Neuronal stem cell (in vitro differentiated cells): ENCODE measurements around the gene CCDC9.

Experiments used
- DNase-seq: peaks from one replicate; pipeline ENCODE4 v3.0.0-alpha.2; 2013; ENCODE audit warnings: low spot score
- H2AFZ ChIP-seq: one replicate; pipeline ENCODE4 v1.6.1; 2013; ENCODE audit warnings: mild to moderate bottlenecking, low read length, inconsistent platforms
- H2AK5ac ChIP-seq: 2 replicates; pipeline ENCODE4 v1.6.1; 2013; ENCODE audit warnings: low read depth, mild to moderate bottlenecking, inconsistent platforms, low read length, moderate library complexity, mixed read lengths
- H2BK120ac ChIP-seq: 2 replicates; pipeline ENCODE4 v1.6.1; 2013; ENCODE audit warnings: low read depth, mild to moderate bottlenecking, inconsistent platforms, low read length, moderate library complexity, mixed read lengths
- H2BK12ac ChIP-seq: one replicate; pipeline ENCODE4 v1.6.1; 2013; ENCODE audit warnings: low read length, inconsistent platforms
- H2BK15ac ChIP-seq: 2 replicates; pipeline ENCODE4 v1.6.1; 2013; ENCODE audit warnings: mild to moderate bottlenecking, low read length, inconsistent platforms, mixed read lengths
- H2BK5ac ChIP-seq: one replicate; pipeline ENCODE4 v1.6.1; 2013; ENCODE audit warnings: inconsistent platforms, mild to moderate bottlenecking, low read length, moderate library complexity
- H3K14ac ChIP-seq: one replicate; pipeline ENCODE4 v1.6.1; 2013; ENCODE audit warnings: low read length, inconsistent platforms
- H3K18ac ChIP-seq: 2 replicates; pipeline ENCODE4 v1.6.1; 2013; ENCODE audit warnings: low read length, inconsistent platforms
- H3K23ac ChIP-seq: 2 replicates; pipeline ENCODE4 v1.6.1; 2013; ENCODE audit warnings: low read depth, mild to moderate bottlenecking, mixed read lengths, low read length, inconsistent platforms; ENCODE audit not compliant: poor library complexity
- H3K27ac ChIP-seq: replicated peaks from 3 replicates; pipeline ENCODE4 v1.5.1; 2013; ENCODE audit warnings: low read length, inconsistent platforms
- H3K27me3 ChIP-seq, 3 experiments: 2 replicates each; pipeline ENCODE4 v1.6.1; 2013; ENCODE audit warnings: low read length in 3 of 3, mild to moderate bottlenecking in 2 of 3, inconsistent platforms in 1 of 3, low read depth in 1 of 3, mixed read lengths in 1 of 3, moderate library complexity in 1 of 3; ENCODE audit not compliant: control insufficient read depth in 3 of 3, insufficient read depth in 3 of 3
- H3K36me3 ChIP-seq, 2 donors: replicated peaks in 1 of 2; 2 replicates each; pipeline ENCODE4 v1.6.1; 2013; ENCODE audit warnings: low read length in 2 of 2; ENCODE audit not compliant: control insufficient read depth in 2 of 2, insufficient read depth in 2 of 2
- H3K4ac ChIP-seq: 2 replicates; pipeline ENCODE4 v1.6.1; 2013; ENCODE audit warnings: inconsistent platforms, mild to moderate bottlenecking, low read length, moderate library complexity
- H3K4me1 ChIP-seq, 2 donors: 1 replicate in 1 of 2; 2 replicates in 1 of 2; pipeline ENCODE4 v1.6.1; 2013; ENCODE audit warnings: low read length in 2 of 2, low read depth in 1 of 2; ENCODE audit not compliant: control insufficient read depth in 2 of 2, insufficient read depth in 1 of 2
- H3K4me2 ChIP-seq: one replicate; pipeline ENCODE4 v1.6.1; 2013; ENCODE audit warnings: mild to moderate bottlenecking, low read length, inconsistent platforms; ENCODE audit not compliant: insufficient read depth, poor library complexity, severe bottlenecking
- H3K4me3 ChIP-seq, 2 donors: 2 replicates each; pipeline ENCODE4 v1.5.1; 2013; ENCODE audit warnings: low read length in 2 of 2, mild to moderate bottlenecking in 2 of 2, inconsistent platforms in 1 of 2, moderate library complexity in 1 of 2
- H3K79me1 ChIP-seq: one replicate; pipeline ENCODE4 v1.6.1; 2013; ENCODE audit warnings: low read depth, mild to moderate bottlenecking, inconsistent platforms, low read length, moderate library complexity
- H3K9ac ChIP-seq: one replicate; pipeline ENCODE4 v1.6.1; 2013; ENCODE audit warnings: mild to moderate bottlenecking, low read depth, low read length, inconsistent platforms; ENCODE audit not compliant: poor library complexity
- H3K9me3 ChIP-seq, 2 donors: replicated peaks in 1 of 2; 2 replicates each; pipeline versions ENCODE3 to v1.6.1; 2013; ENCODE audit warnings: low read length in 2 of 2, mild to moderate bottlenecking in 2 of 2, inconsistent platforms in 1 of 2, low read depth in 1 of 2, mixed read lengths in 1 of 2, moderate library complexity in 1 of 2; ENCODE audit not compliant: control insufficient read depth in 2 of 2, insufficient read depth in 1 of 2
- H4K8ac ChIP-seq: one replicate; pipeline ENCODE4 v1.6.1; 2013; ENCODE audit warnings: low read depth, mild to moderate bottlenecking, inconsistent platforms, low read length, moderate library complexity
- H4K91ac ChIP-seq: one replicate; pipeline ENCODE4 v1.6.1; 2013; ENCODE audit warnings: low read length, low read depth, mild to moderate bottlenecking, inconsistent platforms; ENCODE audit not compliant: poor library complexity
- WGBS, 2 donors: extraction: QIAGEN DNeasy Blood & Tissue Kit; methylation state at CpG; one replicate each; pipeline ENCODE4 v1.1.7; 2013; ENCODE audit warnings: missing lambda C conversion rate in 2 of 2, mixed read lengths in 1 of 2; ENCODE audit not compliant: insufficient read length in 2 of 2, insufficient replicate concordance in 1 of 2; ENCODE audit errors: extremely low coverage in 2 of 2; 5-methylcytosine and 5-hydroxymethylcytosine counted together

Gene CCDC9

DNA sequence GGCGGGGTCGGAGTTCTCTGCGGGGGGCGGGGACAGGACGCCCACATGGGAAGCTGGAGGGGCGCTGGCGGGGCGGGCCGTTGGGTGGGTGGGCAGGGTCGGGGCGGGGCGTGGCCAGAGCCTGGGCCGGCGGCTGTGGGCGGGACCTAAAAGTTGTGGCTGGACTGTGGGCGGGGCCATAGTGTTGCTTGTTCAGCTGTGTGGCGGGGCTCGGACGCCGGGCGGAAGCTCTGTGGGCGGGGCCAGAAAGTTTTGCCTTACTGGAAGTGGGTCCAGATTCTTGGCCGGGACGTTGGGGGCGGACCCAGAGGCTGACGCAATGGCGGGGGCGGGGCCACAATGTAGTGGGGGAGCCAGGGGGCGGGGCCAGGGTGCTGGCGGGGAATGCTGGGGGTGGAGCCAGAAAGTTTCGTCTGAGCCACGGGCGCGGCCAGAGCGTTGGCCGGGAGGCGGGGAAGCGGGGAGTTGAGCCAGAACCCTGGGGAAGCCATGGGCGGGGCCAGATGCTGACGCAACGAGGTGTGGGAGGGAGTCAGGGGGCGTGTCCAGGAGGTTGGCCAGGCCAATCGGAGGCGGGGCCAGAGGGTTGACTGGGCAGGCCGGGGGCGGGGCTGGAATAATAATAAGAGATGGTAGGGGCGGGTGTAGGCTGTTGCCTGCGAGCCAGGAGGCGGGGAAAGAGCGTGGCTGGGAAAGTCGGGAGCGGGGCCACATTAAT lies 527 bp downstream of the CCDC9 start:
- peak overlapping the region; percentile 73 for H3K23ac ChIP-seq
- no peak overlapping the region for H3K4ac ChIP-seq
- no peak overlapping the region for H3K14ac ChIP-seq
- peaks cover 0 to 2% of the 10 kb centered on the region in 2 donors for H3K9me3 ChIP-seq
- H3K27me3 ChIP-seq: no peaks in the 10 kb centered on the region
- H3K4me1 ChIP-seq: peaks cover 8% of the 10 kb centered on the region in 2 donors
- no peak overlapping the region for H4K8ac ChIP-seq
- H3K79me1 ChIP-seq: peaks cover 6% of the 10 kb centered on the region
- H3K18ac ChIP-seq: no peak overlapping the region
- H3K36me3 ChIP-seq: peaks cover 30 to 33% of the 10 kb centered on the region in 2 donors
- H3K4me3 ChIP-seq: peak overlapping the region; percentile 83 to 91
- no peak overlapping the region for H2BK12ac ChIP-seq
- peak; percentile 99 for DNase-seq
- WGBS, 2 donors: no CpG with 5 or more reads among the region's 52 CpGs
- H3K27ac ChIP-seq: peak overlapping the region; percentile 89
- H4K91ac ChIP-seq: no peak overlapping the region
- H2AK5ac ChIP-seq: no peak overlapping the region
- H3K9ac ChIP-seq: no peak overlapping the region
- no peak overlapping the region for H3K4me2 ChIP-seq
- H2AFZ ChIP-seq: no peak overlapping the region
- H2BK120ac ChIP-seq: no peak overlapping the region
- H2BK5ac ChIP-seq: no peak overlapping the region
- no peak overlapping the region for H2BK15ac ChIP-seq

DNA sequence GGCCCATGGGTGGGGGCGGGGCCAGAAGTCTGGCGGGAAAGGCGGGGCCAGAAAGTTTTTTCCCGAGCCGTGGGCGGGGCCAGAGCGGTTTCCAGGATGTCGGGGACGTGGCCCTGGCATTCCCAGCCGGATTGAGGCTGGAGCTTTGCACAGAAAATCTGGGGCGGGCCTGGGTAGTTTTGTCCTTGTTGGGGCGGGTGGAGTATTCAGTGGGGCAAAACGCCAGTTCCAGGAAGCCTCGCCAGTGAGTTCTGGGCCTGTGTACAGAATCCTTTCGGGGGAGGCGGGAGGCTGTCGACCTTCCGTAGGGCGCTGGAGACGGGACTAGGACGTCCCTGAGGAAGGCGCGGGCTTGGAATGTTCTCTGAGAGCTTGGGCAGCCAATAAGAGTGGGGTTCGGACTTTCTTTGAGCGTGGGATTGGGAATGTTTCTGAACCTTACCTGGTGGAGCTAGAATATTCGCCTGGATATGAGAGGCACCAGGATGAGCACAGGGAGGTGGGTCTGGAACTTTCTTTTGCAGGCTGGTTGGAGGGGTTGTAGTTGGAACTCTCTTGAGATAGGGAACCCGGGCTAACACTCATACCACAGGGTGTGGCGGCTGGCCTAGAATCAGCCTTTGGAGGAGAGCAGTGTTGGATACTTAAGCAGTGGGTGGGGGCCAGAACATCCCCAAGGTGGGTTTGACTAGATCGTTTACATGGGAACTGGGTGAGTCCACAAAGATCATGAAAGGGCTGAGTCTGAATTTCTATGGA lies 1.3 kb downstream of the CCDC9 start:
- H3K4me2 ChIP-seq: peak overlapping the region; percentile 96
- H3K18ac ChIP-seq: peak overlapping the region; percentile 9
- H3K79me1 ChIP-seq: peaks cover 6% of the 10 kb centered on the region
- H2BK120ac ChIP-seq: no peak overlapping the region
- H3K23ac ChIP-seq: peak overlapping the region; percentile 73
- no peak overlapping the region for H3K14ac ChIP-seq
- no peak overlapping the region for H4K91ac ChIP-seq
- H2BK12ac ChIP-seq: no peak overlapping the region
- WGBS, 2 donors: no CpG with 5 or more reads among the region's 29 CpGs
- no peaks in the 10 kb centered on the region for H3K27me3 ChIP-seq
- DNase-seq: no peak
- peaks cover 33 to 39% of the 10 kb centered on the region in 2 donors for H3K36me3 ChIP-seq
- peaks cover 0 to 2% of the 10 kb centered on the region in 2 donors for H3K9me3 ChIP-seq
- no peak overlapping the region for H3K4ac ChIP-seq
- peak overlapping the region; percentile 54 to 74 for H3K4me3 ChIP-seq
- peak overlapping the region; percentile 85 for H3K27ac ChIP-seq
- no peak overlapping the region for H4K8ac ChIP-seq
- H2AK5ac ChIP-seq: peak overlapping the region; percentile 8
- H2BK15ac ChIP-seq: peak overlapping the region; percentile 73
- H3K4me1 ChIP-seq: peaks cover 8% of the 10 kb centered on the region in 2 donors
- H2BK5ac ChIP-seq: peak overlapping the region; percentile 44
- peak overlapping the region; percentile 79 for H2AFZ ChIP-seq
- H3K9ac ChIP-seq: peak overlapping the region; percentile 38

DNA sequence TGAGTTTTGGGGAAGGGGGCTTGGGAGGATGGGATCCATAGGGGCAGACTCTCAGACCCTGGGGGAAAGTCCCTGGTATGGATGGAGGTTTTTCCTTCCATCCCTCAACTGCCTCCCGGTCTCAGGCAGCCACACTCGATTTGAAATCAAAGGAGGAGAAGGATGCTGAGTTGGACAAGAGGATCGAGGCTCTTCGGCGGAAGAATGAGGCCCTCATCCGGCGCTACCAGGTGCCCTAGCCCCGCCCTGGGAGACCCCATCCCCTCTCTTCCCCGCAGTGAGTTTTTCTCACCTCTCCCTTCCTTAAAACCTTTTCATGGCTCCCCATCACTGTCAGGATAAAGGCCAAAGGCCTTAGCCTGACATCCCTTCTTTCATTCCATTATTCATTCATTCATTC lies 2.1 kb downstream of the CCDC9 start:
- peak overlapping the region; percentile 37 for H2BK120ac ChIP-seq
- H3K27ac ChIP-seq: no peak overlapping the region
- DNase-seq: no peak

More for the DNA sequence above, 2.1 kb downstream of the CCDC9 start:
- no peak overlapping the region for H3K14ac ChIP-seq
- WGBS, 2 donors: no CpG with 5 or more reads among the region's 9 CpGs
- H2BK12ac ChIP-seq: no peak overlapping the region
- no peak overlapping the region for H3K9ac ChIP-seq
- peaks cover 0 to 2% of the 10 kb centered on the region in 2 donors for H3K9me3 ChIP-seq
- H2AFZ ChIP-seq: no peak overlapping the region
- peaks cover 6% of the 10 kb centered on the region for H3K79me1 ChIP-seq
- peak overlapping the region; percentile 57 for H2BK5ac ChIP-seq
- H2AK5ac ChIP-seq: no peak overlapping the region
- no peak overlapping the region for H3K4ac ChIP-seq
- no peak overlapping the region for H4K91ac ChIP-seq
- peaks cover 36 to 47% of the 10 kb centered on the region in 2 donors for H3K36me3 ChIP-seq
- H4K8ac ChIP-seq: no peak overlapping the region
- H3K23ac ChIP-seq: no peak overlapping the region
- peak overlapping the region in 1 of 2 donors; percentile 54 for H3K4me3 ChIP-seq
- H3K18ac ChIP-seq: no peak overlapping the region
- no peak overlapping the region for H2BK15ac ChIP-seq
- no peaks in the 10 kb centered on the region for H3K27me3 ChIP-seq
- H3K4me2 ChIP-seq: no peak overlapping the region
- H3K4me1 ChIP-seq: peaks cover 8% of the 10 kb centered on the region in 2 donors
